ENCODE data around the gene FLOT2. TPM values are rescaled to one million over a fixed set of nuclear protein-coding genes. Genes with fewer than 3 reads are reported as not detected.

The FLOT2 gene
- 98.1 TPM for total RNA-seq (2021; ENCODE audit: unreplicated experiment)
- 58.9 and 59.8 TPM in 2 replicates for polyA plus RNA-seq (2012)
- percentile 62 among the genes with signal in this experiment for Bru-seq, nascent RNA
- BruChase-seq, experiment 1, labeled RNA remaining after a 6-hour chase: percentile 72 among the genes with signal in this experiment
- BruChase-seq, experiment 2, labeled RNA remaining after a 2-hour chase: percentile 71 among the genes with signal in this experiment
- long read RNA-seq, transcript FLOT2-206 (12 exons, 2,679 nt): minor isoform, 18 of 111 reads
- long read RNA-seq, transcript FLOT2-202 (11 exons, 2,618 nt): major isoform, 54 of 111 reads
- long read RNA-seq, partial matches to known transcripts: 13 of 111 reads
- long read RNA-seq, other reads (novel, unspliced or antisense): 25 of 111 reads

GRCh38 chr17:28896884-28897768 lies at the start of gene FLOT2:
FLOT2 (minus strand) TSS chr17:28897733; CDS start chr17:28897574, 159 bp downstream.
- Histone ChIP-seq H3K4me3 (replicated peaks in 1 of 2; ENCODE audit: low read depth in 1 of 2, low read length in 2 of 2) (peak within 1 kb of the TSS; percentile 83 to 96), H3K79me2 (ENCODE audit: insufficient read depth, low read length) (peaks cover 25% of the 10 kb centered on the region), H2AFZ (ENCODE audit: low read depth, low read length, poor library complexity, severe bottlenecking) (peak within 1 kb of the TSS; percentile 20), H3K9ac (ENCODE audit: low read length) (peak within 1 kb of the TSS; percentile 86), H3K27ac (ENCODE audit: low read depth, low read length) (peak within 1 kb of the TSS; percentile 97), H3K4me1 (ENCODE audit: control insufficient read depth in 1 of 2, insufficient read depth in 2 of 2, low read length in 2 of 2) (peaks cover 25 to 39% of the 10 kb centered on the region in 2 experiments; a peak in 3 of 4 replicates), H3K27me3 (ENCODE audit: insufficient read depth, low read length) (no peaks in the 10 kb centered on the region), H3K9me2 (ENCODE audit: insufficient read depth) (no peaks in the 10 kb centered on the region), H3K9me3 (ENCODE audit: control insufficient read depth in 1 of 2, insufficient read depth in 1 of 2, low read depth in 1 of 2, low read length in 2 of 2) (no peaks in the 10 kb centered on the region), H4K20me1 (ENCODE audit: insufficient read depth) (no peaks in the 10 kb centered on the region), H3K36me3 (ENCODE audit: control insufficient read depth in 1 of 2, insufficient read depth in 2 of 2, low read length in 2 of 2) (0 out of 4 replicates have a peak, but pooled peaks cover 0 to 6% of the 10 kb centered on the region in 2 experiments), H3K4me2 (ENCODE audit: low read length) (peak within 1 kb of the TSS; percentile 89)
- TSS peak; percentile 41 for BruUV-seq (replicated peaks)
- DNase-seq (ENCODE audit: low read depth, low spot score) (no peak), ATAC-seq (peak; percentile 79)
- ChIA-PET POLR2A (interaction anchor here (0.9 to 1.6 kb wide), 3 partner anchors 18 to 178 kb away, joined by 3 to 7 read pairs (median 3); partner anchors contain the start of gene RPL23A), RAD21 (ENCODE audit: low non-redundant PET in 1 of 2, low total read pairs in 2 of 2, uncharacterized antibody in 2 of 2, unreplicated experiment in 2 of 2) (interaction anchor here in 1 of 2 experiments (1.1 kb wide), 1 partner anchor 170 kb away, joined by 4 read pairs; no protein-coding TSS in a partner anchor), CTCF (interaction anchor here (0.9 to 1.9 kb wide), 3 partner anchors 133 to 171 kb away, joined by 6 to 8 read pairs (median 7); partner anchors contain the start of gene TLCD1)
- intact Hi-C loops (cut with micrococcal nuclease): no loop called here
- TF ChIP-seq POLR2A (IDR thresholded peaks at IDR 0.05; ENCODE audit: borderline replicate concordance, extremely low read depth, insufficient read depth, insufficient read length) (peak; percentile 91), REST (IDR thresholded peaks at IDR 0.05; ENCODE audit: low read depth) (no peak), RAD21 (IDR thresholded peaks at IDR 0.05; ENCODE audit: low read depth) (no peak), MAX (IDR thresholded peaks at IDR 0.05) (peak; percentile 15; the same call in 1 of the 2 replicates), SIN3A (IDR thresholded peaks at IDR 0.05; ENCODE audit: low read depth) (0 out of 2 replicates have a peak, but pooled peaks have one; percentile 24), TCF7L2 (IDR thresholded peaks at IDR 0.05; ENCODE audit: borderline replicate concordance, extremely low read depth, insufficient read depth, insufficient read length) (no peak), ELF1 (IDR thresholded peaks at IDR 0.05; ENCODE audit: borderline replicate concordance, low read depth) (no peak), CTCF (IDR thresholded peaks at IDR 0.05 in 2 of 3, conservative IDR thresholded peaks at IDR 0.05 in 1 of 3; ENCODE audit: borderline replicate concordance in 1 of 3, insufficient read depth in 1 of 3, low read depth in 2 of 3, low read length in 2 of 3) (peak in 2 of 3 experiments; percentile 26 to 29; a peak in 2 of 6 replicates), SRF (IDR thresholded peaks at IDR 0.05; ENCODE audit: low read depth) (no peak), POLR2AphosphoS5 (IDR thresholded peaks at IDR 0.05; ENCODE audit: low read depth, low read length) (peak; percentile 80), CBX3 (IDR thresholded peaks at IDR 0.05; ENCODE audit: low read depth) (no peak), JUND (IDR thresholded peaks at IDR 0.05) (no peak), EGR1 (IDR thresholded peaks at IDR 0.05; ENCODE audit: low read depth) (no peak), ZFX (IDR thresholded peaks at IDR 0.05) (peak; percentile 84), SP1 (IDR thresholded peaks at IDR 0.05; ENCODE audit: low read depth) (no peak)

All from HCT116 (cell line).